GM13976 (cell line): ENCODE results near the gene ATP5MC3.
"Not testable (repeated sequence)": the region's sequence is repeated elsewhere in the genome, so short reads cannot be mapped to it uniquely, and the experiment has no call there.

Experiments used
- DNase-seq: peaks from one replicate; pipeline ENCODE4 v3.0.0; 2012; ENCODE audit warnings: low spot score
- CTCF ChIP-seq: IDR thresholded peaks from 2 replicates; pipeline ENCODE4 v1.5.1; 2012; ENCODE audit warnings: borderline replicate concordance, mild to moderate bottlenecking; ENCODE audit not compliant: insufficient read depth; ENCODE audit errors: extremely low read depth, missing control alignments, control extremely low read depth
- in situ Hi-C: fragments of 300-500 bp; cut with MboI; formaldehyde crosslinking; loops from one replicate; pipeline ENCODE4 v1.12.0; 2022; ENCODE audit warnings: low sequenced_read_pairs, mixed read lengths, inconsistent platforms; ENCODE audit not compliant: unreplicated experiment

Gene ATP5MC3

GRCh38 chr2:175181104-175181876 lies at the start of gene ATP5MC3:
ATP5MC3 (minus strand) TSS chr2:175181710; CDS start chr2:175181393, 317 bp downstream.
- TF ChIP-seq CTCF, result peak; percentile 11
- in situ Hi-C loops, result no loop called here
- peak; percentile 94 for DNase-seq

- in situ Hi-C loops, DNase-seq: not testable (repeated sequence)
These were observed 47.1 kb upstream of the ATP5MC3 start for GRCh38 chr2:175228601-175229000.

GRCh38 chr2:175228179-175228578 lies 46.7 kb upstream of the ATP5MC3 start:
- TF ChIP-seq CTCF, result no peak
- in situ Hi-C loops, result no loop called here
- no peak for DNase-seq

GRCh38 chr2:175227393-175227792 lies 45.9 kb upstream of the ATP5MC3 start:
- DNase-seq, result no peak
- TF ChIP-seq CTCF, result no peak
- in situ Hi-C loops, result no loop called here

GRCh38 chr2:175220075-175220474 lies 38.6 kb upstream of the ATP5MC3 start:
- in situ Hi-C loops, result no loop called here
- no peak for TF ChIP-seq CTCF
- no peak for DNase-seq

- TF ChIP-seq CTCF, result no peak
- DNase-seq, result no peak
- in situ Hi-C loops, result no loop called here
These were observed 37.0 kb upstream of the ATP5MC3 start for GRCh38 chr2:175218551-175218950.

GRCh38 chr2:175207741-175208438 lies 26.4 kb upstream of the ATP5MC3 start:
- in situ Hi-C loops, result no loop called here
- no peak for DNase-seq
- no peak for TF ChIP-seq CTCF
